GM12872 (cell line): ENCODE measurements around the gene GGACT.

Experiments
- CTCF ChIP-seq: IDR thresholded peaks from 3 replicates; pipeline ENCODE4 v1.5.1; 2011; ENCODE audit warnings: low read depth, mild to moderate bottlenecking, low read length, moderate library complexity; ENCODE audit not compliant: insufficient read depth

Gene GGACT

GRCh38 chr13:100520936-100521850 is 67.4 kb downstream of the GGACT start:
- TF ChIP-seq CTCF: no peak

DNA sequence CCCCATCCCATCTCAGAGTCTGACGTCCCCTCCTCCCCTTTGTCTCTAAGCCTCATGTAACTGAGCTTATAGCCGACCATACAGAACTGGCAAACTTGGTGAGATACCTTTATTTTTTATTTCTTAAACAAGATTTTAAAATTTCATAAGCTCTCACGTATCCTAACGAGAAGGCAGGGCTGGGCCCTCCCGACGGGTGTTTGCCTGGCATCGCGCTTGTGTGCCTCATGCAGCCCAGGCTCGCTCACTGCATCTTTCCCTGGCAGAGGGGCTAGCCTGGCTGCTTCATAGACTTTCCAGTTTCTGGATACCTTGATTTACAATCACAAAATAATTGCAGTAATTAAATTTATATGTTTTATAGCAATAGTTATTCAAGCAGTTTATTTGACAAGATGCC is 69.0 kb downstream of the GGACT start:
- no peak for TF ChIP-seq CTCF

- TF ChIP-seq CTCF: no peak
Measured at GRCh38 chr13:100518394-100519062, 70.1 kb downstream of the GGACT start.

DNA sequence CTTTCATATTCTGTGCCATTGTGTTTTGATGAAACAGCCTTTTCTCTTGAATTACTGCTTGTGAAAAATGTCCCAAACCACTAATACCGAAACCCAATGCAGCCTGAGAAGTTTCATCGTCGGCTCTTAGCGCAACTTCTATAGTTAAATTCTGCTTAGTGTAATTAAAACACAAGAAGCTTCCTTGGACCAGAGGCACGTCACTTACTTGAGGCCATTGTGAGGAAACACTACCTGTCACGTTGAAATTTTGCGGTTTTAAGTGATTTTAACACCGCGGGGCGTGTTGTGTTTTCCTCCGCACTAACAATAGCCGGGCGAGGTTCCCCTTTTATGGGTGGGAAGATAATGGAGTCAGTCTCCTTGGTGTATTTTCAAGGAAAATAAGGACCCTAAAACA is 70.9 kb downstream of the GGACT start:
- no peak for TF ChIP-seq CTCF

GRCh38 chr13:100517135-100517534 is 71.5 kb downstream of the GGACT start:
- TF ChIP-seq CTCF: no peak

GRCh38 chr13:100515410-100515800 is 73.2 kb downstream of the GGACT start:
- no peak for TF ChIP-seq CTCF

DNA sequence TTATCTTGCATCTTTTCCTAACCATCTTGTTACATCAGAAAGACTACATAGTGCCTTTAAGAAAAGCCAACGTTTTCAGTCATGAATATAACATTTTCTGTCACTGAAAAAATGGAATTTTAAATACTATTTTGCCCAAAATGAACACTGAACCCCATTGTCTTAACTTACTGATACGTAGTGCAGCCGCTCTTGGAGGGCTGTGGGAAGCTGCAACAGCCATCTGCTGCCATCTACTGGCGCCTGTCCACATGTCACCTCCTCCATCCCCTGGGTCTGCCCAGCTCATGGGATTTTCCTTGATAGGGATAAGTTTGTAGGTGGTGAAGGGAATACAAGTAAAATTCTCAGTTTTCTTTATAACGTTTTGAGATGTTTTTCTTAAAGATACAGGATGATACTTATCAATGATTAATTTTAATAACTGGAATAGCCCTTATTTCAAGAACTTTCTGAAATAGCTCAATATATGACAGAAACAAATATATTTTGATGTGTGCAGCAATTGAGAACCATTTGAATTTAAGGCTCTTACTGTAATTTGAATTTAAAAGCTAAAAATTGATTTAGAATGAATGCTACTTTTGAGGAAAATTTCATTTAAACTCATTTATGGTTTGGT is 73.7 kb downstream of the GGACT start:
- TF ChIP-seq CTCF: peak; percentile 89
